Sigmoid colon (tissue), 4 donors: Measurements from ENCODE around the gene RIPK3.

Source experiments
- POLR2A ChIP-seq, 2 donors: fragments of 450-650 bp; IDR thresholded peaks; one replicate each; pipeline ENCODE4 v1.6.1; 2016; ENCODE audit warnings: antibody characterized with exemption in 2 of 2, mild to moderate bottlenecking in 2 of 2, moderate library complexity in 2 of 2
- POLR2AphosphoS5 ChIP-seq, 4 donors: sonication (generic); formaldehyde crosslinking; IDR thresholded peaks; one replicate each; pipeline ENCODE4 v1.6.1; 2017; ENCODE audit warnings: antibody characterized with exemption in 4 of 4
- TF ChIP-seq, protein P1 (sequence below), 4 experiments: fragments of 450-650 bp in 3 of 4; fragments of 200-600 bp in 1 of 4; IDR thresholded peaks; one replicate each; pipeline ENCODE4 v1.5.1; 2016 to 2019; ENCODE audit warnings: antibody characterized with exemption in 4 of 4, mild to moderate bottlenecking in 3 of 4, moderate library complexity in 2 of 4

GRCh38 chr14:24329073-24329663 lies 10.6 kb downstream of the RIPK3 start:
- TF ChIP-seq, protein P1, sequence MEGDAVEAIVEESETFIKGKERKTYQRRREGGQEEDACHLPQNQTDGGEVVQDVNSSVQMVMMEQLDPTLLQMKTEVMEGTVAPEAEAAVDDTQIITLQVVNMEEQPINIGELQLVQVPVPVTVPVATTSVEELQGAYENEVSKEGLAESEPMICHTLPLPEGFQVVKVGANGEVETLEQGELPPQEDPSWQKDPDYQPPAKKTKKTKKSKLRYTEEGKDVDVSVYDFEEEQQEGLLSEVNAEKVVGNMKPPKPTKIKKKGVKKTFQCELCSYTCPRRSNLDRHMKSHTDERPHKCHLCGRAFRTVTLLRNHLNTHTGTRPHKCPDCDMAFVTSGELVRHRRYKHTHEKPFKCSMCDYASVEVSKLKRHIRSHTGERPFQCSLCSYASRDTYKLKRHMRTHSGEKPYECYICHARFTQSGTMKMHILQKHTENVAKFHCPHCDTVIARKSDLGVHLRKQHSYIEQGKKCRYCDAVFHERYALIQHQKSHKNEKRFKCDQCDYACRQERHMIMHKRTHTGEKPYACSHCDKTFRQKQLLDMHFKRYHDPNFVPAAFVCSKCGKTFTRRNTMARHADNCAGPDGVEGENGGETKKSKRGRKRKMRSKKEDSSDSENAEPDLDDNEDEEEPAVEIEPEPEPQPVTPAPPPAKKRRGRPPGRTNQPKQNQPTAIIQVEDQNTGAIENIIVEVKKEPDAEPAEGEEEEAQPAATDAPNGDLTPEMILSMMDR (IDR thresholded peaks at IDR 0.05), result no peak
- TF ChIP-seq POLR2AphosphoS5 (IDR thresholded peaks at IDR 0.05) (no peak), POLR2A (IDR thresholded peaks at IDR 0.05) (no peak)
